ENCODE measurements around the gene ANKRD7. TPM values are rescaled to one million over a fixed set of nuclear protein-coding genes. Genes with fewer than 3 reads are reported as not detected.
"Not testable (repeated sequence)": the region's sequence is repeated elsewhere in the genome, so short reads cannot be mapped to it uniquely, and the experiment has no call there.

ANKRD7 gene
- total RNA-seq, 1 donor from 2014 or later: 12.2 TPM

DNA sequence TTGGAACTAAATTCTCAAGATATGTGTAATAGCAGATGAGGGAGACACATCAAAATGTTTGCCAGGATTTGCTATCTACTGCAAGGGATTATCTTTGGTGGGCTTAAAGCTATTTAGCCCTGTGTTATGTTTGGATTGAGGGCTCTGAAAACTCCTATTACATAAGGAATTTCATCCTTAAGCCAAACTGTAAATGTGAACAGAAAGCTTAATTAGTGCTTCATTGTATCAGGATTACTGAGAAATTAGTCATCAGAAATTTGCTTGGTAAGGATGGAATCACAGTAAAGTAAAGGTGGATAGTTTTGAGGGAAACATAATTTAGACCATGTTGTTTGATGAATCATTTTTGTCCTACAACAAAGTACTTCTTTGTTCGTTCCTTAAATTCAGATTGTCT is 8.3 kb downstream of the ANKRD7 start:
- FAIRE-seq (no peak), DNase-seq (ENCODE audit: low spot score in 2 of 2) (no peak)

GRCh38 chr7:118233799-118234198 is 9.3 kb downstream of the ANKRD7 start:
- FAIRE-seq (no peak), DNase-seq (ENCODE audit: low spot score in 2 of 2) (no peak)

DNA sequence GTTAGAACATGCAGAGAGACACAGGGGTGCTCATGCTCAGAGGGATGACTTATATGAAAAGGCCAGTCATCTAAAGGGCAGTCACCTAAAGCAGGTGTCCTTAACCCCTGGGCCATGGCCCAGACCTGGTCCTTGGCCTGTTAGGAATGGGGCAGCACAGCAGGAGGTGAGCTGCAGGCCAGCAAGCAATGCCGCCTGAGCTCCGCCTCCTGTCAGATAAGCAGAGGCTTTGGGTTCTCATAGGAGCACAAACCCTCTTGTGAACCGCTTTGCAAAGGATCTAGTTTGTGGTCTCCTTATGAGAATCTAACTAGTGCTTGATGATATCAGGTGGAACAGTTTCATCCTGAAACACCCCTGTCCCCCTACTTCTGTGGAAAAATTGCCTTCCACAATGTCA is 14.5 kb downstream of the ANKRD7 start:
- no peak for FAIRE-seq
- no peak for DNase-seq (ENCODE audit: low spot score in 2 of 2)

GRCh38 chr7:118240320-118240719 is 15.8 kb downstream of the ANKRD7 start:
- DNase-seq (ENCODE audit: low spot score in 2 of 2): not testable (repeated sequence)
- FAIRE-seq: peak; percentile 72

DNA sequence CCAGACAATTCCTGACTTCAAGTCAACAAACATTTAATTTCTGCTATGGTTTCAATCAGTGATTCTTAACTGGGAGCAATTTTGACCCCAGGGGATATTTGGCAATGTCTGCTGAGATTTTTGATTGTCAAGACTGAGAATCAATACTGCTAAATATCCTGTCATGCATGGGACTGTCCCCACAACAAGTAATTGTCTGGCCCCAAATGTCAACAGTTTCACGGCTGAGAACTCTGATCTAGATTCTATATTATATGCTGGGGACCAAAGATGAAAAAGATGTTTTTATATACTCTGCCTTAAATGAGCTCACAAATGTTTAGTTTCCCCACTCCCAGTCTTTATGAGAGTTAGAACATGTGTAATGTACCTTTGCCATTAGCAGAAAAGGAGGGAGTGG is 19.2 kb downstream of the ANKRD7 start:
- FAIRE-seq (no peak), DNase-seq (ENCODE audit: low spot score in 2 of 2) (no peak)

GRCh38 chr7:118245267-118246040 is 20.9 kb downstream of the ANKRD7 start:
- DNase-seq (ENCODE audit: low spot score in 2 of 2): no peak
- no peak for FAIRE-seq

GRCh38 chr7:118250860-118251494 is 26.5 kb downstream of the ANKRD7 start:
- no peak for FAIRE-seq

DNA sequence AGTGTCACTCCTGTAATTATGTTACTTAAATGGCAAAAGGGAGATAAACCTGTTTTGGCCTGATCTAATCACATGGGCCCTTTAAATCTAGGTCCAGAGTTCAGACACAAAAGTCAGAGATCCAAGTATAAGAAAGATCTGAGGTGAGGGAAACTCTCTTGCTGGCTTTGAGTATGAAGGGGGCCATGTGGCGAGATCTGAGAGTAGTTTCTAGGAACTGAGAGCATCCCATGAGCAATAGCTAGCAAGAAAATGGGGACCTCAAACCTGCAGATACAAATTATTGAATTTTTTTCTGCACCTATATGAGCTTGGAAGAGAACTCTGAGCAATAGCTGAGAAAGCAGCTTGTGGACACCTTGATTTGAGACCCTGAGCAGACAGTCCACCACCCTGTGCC is 27.6 kb downstream of the ANKRD7 start:
- FAIRE-seq (no peak), DNase-seq (ENCODE audit: low spot score in 2 of 2) (no peak)

More at GRCh38 chr7:118250860-118251494, 26.5 kb downstream of the ANKRD7 start:
- DNase-seq (ENCODE audit: low spot score in 2 of 2): no peak

GRCh38 chr7:118259115-118259514 is 34.6 kb downstream of the ANKRD7 start:
- DNase-seq (ENCODE audit: low spot score in 2 of 2) (no peak), FAIRE-seq (no peak)

DNA sequence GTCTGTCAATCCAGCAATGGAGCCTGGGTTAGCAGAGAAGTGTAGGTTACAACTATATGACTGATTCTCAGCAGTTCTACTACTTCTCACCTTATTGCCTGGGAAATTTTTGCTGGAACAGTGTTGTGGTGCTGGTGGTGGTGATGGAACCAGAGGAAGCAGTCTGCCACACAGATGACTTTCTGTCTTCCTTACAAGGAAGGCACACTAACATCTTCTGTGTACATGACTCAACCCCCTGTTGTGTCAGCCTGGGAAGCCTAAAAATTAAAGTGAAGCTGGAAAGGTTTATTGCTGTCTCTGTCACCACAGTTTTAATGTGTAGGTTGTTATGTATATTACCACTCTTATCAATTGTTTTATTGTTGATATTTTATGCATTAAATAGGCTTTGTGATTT is 40.3 kb downstream of the ANKRD7 start:
- DNase-seq (ENCODE audit: low spot score in 2 of 2): no peak
- FAIRE-seq: no peak

DNA sequence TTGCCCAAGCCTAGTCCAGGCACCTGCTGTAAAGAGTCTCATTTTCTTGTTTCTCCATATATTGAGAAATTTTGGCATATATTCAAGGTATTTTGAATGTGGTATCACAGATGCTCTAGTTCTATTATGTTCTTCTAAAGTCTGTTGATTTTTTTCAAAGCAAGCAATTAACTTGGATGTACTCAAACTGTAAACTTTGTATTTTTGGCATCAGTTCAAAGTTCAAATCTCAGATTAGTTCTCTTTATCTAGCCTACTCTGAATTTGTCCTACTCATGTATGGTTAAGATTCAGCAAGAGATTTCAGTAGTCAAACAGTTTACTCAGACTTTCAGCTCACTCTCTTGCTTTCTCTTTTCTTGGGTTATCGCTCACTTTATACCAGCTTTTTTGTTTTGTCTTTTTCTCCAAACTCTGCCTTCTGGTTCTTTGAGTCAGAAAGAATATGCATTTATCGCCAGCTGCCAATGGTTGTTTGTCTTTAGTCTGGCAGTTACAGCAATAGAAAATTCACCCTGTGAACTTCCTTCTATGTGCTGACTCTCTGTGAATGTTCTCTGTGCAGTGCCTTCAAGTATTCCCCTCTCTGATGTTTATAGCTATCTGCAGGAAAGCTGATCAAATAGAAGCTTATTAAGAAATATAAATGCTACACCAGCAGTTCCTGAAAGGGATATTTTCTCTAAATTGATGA is 56.0 kb downstream of the ANKRD7 start:
- FAIRE-seq (no peak), DNase-seq (ENCODE audit: low spot score in 2 of 2) (no peak)

DNA sequence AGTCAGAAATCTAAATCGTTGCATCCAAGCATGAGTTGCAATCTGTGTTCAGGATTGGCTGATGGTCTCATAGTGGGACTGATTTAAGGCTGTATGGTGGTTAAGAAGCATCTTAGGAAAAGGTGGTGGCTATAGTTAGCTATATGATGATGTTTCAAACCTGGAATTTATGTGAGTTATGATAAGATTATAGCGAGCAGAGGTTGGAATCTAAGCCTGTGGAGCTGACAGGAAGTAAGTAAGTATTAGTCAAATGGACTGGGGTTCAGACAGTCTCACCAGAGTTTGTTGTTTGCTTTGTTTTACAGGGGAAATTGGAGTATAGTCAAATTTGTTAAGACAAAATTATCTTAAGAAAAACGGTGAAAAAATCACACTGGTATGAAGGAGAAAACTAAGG is 56.7 kb downstream of the ANKRD7 start:
- DNase-seq (ENCODE audit: low spot score in 2 of 2): no peak

GRCh38 chr7:118285358-118285757 is 60.9 kb downstream of the ANKRD7 start:
- FAIRE-seq: no peak
- no peak for DNase-seq (ENCODE audit: low spot score in 2 of 2)

More for the DNA sequence above, 56.7 kb downstream of the ANKRD7 start:
- no peak for FAIRE-seq

DNA sequence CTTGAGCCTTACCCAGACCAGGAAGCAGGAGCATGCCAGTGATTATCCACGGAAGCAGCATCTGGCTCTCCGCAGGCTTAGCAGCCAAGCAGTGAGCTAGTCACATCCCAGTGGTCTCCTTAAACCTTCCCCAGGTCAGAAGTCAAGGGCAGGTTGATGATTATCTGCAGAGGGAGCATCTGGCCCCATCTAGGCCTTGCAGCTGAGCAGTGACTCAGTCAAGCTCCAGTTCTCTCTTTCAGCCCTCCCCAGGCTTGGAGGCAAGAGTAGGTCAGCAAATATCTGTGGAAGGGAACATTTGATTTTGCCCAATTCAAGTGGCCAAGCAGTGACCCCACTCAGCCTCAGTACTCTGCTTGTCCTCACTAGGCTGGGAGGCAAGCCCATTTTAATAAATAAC is 61.6 kb downstream of the ANKRD7 start:
- DNase-seq (ENCODE audit: low spot score in 2 of 2) (no peak), FAIRE-seq (no peak)

GRCh38 chr7:118288098-118288497 is 63.6 kb downstream of the ANKRD7 start:
- FAIRE-seq (no peak), DNase-seq (ENCODE audit: low spot score in 2 of 2) (no peak)

GRCh38 chr7:118289476-118289875 is 65.0 kb downstream of the ANKRD7 start:
- FAIRE-seq: no peak
- no peak for DNase-seq (ENCODE audit: low spot score in 2 of 2)

Other genes with a start within 250 kb of the ANKRD7 start
- gene LSM8, start 40.5 kb upstream of the ANKRD7 start, total RNA-seq: 97.0 TPM

Measured in frontal cortex (tissue), 4 donors.